NCI-H526 (cell line): ENCODE data around the gene OR52A5.
"Not testable (repeated sequence)": the region's sequence is repeated elsewhere in the genome, so short reads cannot be mapped to it uniquely, and the experiment has no call there.

Experiments
- DNase-seq, 2 experiments: peaks; one replicate each; lab custom pipeline; 2025; lab: John Stamatoyannopoulos, UW

OR52A5 gene

GRCh38 chr11:5137996-5138395, at the start of gene OR52A5:
Gene OR52A5 (minus strand): TSS chr11:5138356. CDS start chr11:5132642, 5,714 bp downstream.
- no peak for DNase-seq

GRCh38 chr11:5178046-5178837, 40.1 kb upstream of the OR52A5 start:
- no peak for DNase-seq

GRCh38 chr11:5174934-5175333, 36.8 kb upstream of the OR52A5 start:
- no peak for DNase-seq

- DNase-seq: no peak
These were observed 33.7 kb upstream of the OR52A5 start for GRCh38 chr11:5171856-5172255.

GRCh38 chr11:5165898-5166297, 27.7 kb upstream of the OR52A5 start:
- DNase-seq: not testable (repeated sequence)

- DNase-seq: not testable (repeated sequence)
These were observed 26.7 kb upstream of the OR52A5 start for GRCh38 chr11:5164807-5165206.

GRCh38 chr11:5161045-5161444, 22.9 kb upstream of the OR52A5 start:
- not testable (repeated sequence) for DNase-seq

- not testable (repeated sequence) for DNase-seq
These were observed 22.1 kb upstream of the OR52A5 start for GRCh38 chr11:5160217-5160616.

GRCh38 chr11:5159806-5160205, 21.6 kb upstream of the OR52A5 start:
- DNase-seq: no peak

- no peak for DNase-seq
These were observed 16.5 kb upstream of the OR52A5 start, which contains the start of gene OR52A1 for GRCh38 chr11:5154657-5155056. Gene OR52A1 (minus strand): TSS chr11:5154757. CDS start chr11:5152369, 2,388 bp downstream.

- DNase-seq: no peak
These were observed 15.6 kb upstream of the OR52A5 start for GRCh38 chr11:5153574-5154431.

- DNase-seq: no peak
These were observed 13.6 kb upstream of the OR52A5 start for GRCh38 chr11:5151713-5152153.

- not testable (repeated sequence) for DNase-seq
These were observed 6.0 kb upstream of the OR52A5 start for GRCh38 chr11:5144206-5144605.

- no peak for DNase-seq
These were observed 1.1 kb downstream of the OR52A5 start for GRCh38 chr11:5137014-5137413.

- DNase-seq: no peak
These were observed 1.9 kb downstream of the OR52A5 start for GRCh38 chr11:5136261-5136660.

- DNase-seq: no peak
These were observed 6.4 kb downstream of the OR52A5 start for GRCh38 chr11:5131584-5132335.

GRCh38 chr11:5129457-5129877, 8.7 kb downstream of the OR52A5 start:
- no peak for DNase-seq

GRCh38 chr11:5124891-5125620, 13.1 kb downstream of the OR52A5 start:
- DNase-seq: no peak

GRCh38 chr11:5123802-5124521, 14.2 kb downstream of the OR52A5 start:
- peak in 1 of 2 experiments; percentile 79 for DNase-seq

- no peak for DNase-seq
These were observed 19.3 kb downstream of the OR52A5 start for GRCh38 chr11:5118893-5119292.

- DNase-seq: no peak
These were observed 20.6 kb downstream of the OR52A5 start for GRCh38 chr11:5117588-5117987.
